Measurements from ENCODE around the gene SETD4. TPM values are rescaled to one million over a fixed set of nuclear protein-coding genes. Genes with fewer than 3 reads are reported as not detected.
A peak's percentile ranks its signal among the peaks of the same experiment; 100 is the strongest.
"Not testable (repeated sequence)": the region's sequence is repeated elsewhere in the genome, so short reads cannot be mapped to it uniquely, and the experiment has no call there.

The SETD4 gene
- total RNA-seq, 4 donors from 2014 or later = 27.6 to 41.1 (median 31.1) TPM

GRCh38 chr21:36104317-36105300, 44.3 kb upstream of the SETD4 start:
- Histone ChIP-seq H3K27me3 (no peaks in the 10 kb centered on the region), H3K27ac (peak overlapping the region in 1 of 4 donors; percentile 50), H3K9me3 (no peaks in the 10 kb centered on the region), H3K36me3 (no peaks in the 10 kb centered on the region), H3K4me3 (peak overlapping the region; percentile 1 to 45 (median 16)), H3K4me1 (peaks cover 0 to 23% (median 2%) of the 10 kb centered on the region in 4 donors)
- TF ChIP-seq POLR2A (IDR thresholded peaks at IDR 0.05) = no peak
- peak; percentile 42 to 61 (median 48) for TF ChIP-seq CTCF (IDR thresholded peaks at IDR 0.05)
- TF ChIP-seq EP300 (IDR thresholded peaks at IDR 0.05) = no peak
- WGBS, 2 donors = 23 to 32% methylated on average over 25 to 29 of the region's 29 CpGs
- peak; percentile 33 to 56 for DNase-seq (ENCODE audit: low spot score in 2 of 2)

GRCh38 chr21:36103434-36103833, 43.1 kb upstream of the SETD4 start:
- TF ChIP-seq POLR2A (IDR thresholded peaks at IDR 0.05) (no peak), CTCF (IDR thresholded peaks at IDR 0.05) (no peak), EP300 (IDR thresholded peaks at IDR 0.05) (no peak)

GRCh38 chr21:36100971-36101641, 40.8 kb upstream of the SETD4 start:
- no peak for DNase-seq (ENCODE audit: low spot score in 2 of 2)
- Histone ChIP-seq H3K27ac (no peak overlapping the region), H3K27me3 (no peaks in the 10 kb centered on the region), H3K36me3 (no peaks in the 10 kb centered on the region), H3K9me3 (no peaks in the 10 kb centered on the region), H3K4me1 (peaks cover 0 to 38% (median 6%) of the 10 kb centered on the region in 4 donors), H3K4me3 (no peak overlapping the region)
- 66 to 73% methylated on average over 6 of the region's 6 CpGs for WGBS, 2 donors
- no peak for TF ChIP-seq POLR2A (IDR thresholded peaks at IDR 0.05)
- TF ChIP-seq EP300 (IDR thresholded peaks at IDR 0.05) = no peak
- no peak for TF ChIP-seq CTCF (IDR thresholded peaks at IDR 0.05)

More at GRCh38 chr21:36103434-36103833, 43.1 kb upstream of the SETD4 start:
- Histone ChIP-seq H3K27ac (no peak overlapping the region), H3K4me3 (no peak overlapping the region), H3K36me3 (no peaks in the 10 kb centered on the region), H3K9me3 (no peaks in the 10 kb centered on the region), H3K27me3 (no peaks in the 10 kb centered on the region), H3K4me1 (peaks cover 0 to 23% (median 2%) of the 10 kb centered on the region in 4 donors)
- DNase-seq (ENCODE audit: low spot score in 2 of 2) = no peak

- 43 to 67% methylated on average over 12 to 13 of the region's 13 CpGs for WGBS, 2 donors
- not testable (repeated sequence) for H3K4me3 ChIP-seq; H3K9me3 ChIP-seq; H3K27ac ChIP-seq; H3K27me3 ChIP-seq; DNase-seq (ENCODE audit: low spot score in 2 of 2); H3K36me3 ChIP-seq
- peaks cover 0 to 25% (median 6%) of the 10 kb centered on the region in 4 donors for H3K4me1 ChIP-seq
Observed at GRCh38 chr21:36099695-36100211, 39.4 kb upstream of the SETD4 start.

- Histone ChIP-seq H3K4me1 (peaks cover 0 to 17% (median 4%) of the 10 kb centered on the region in 4 donors), H3K4me3 (no peak overlapping the region), H3K27me3 (no peaks in the 10 kb centered on the region), H3K27ac (no peak overlapping the region), H3K9me3 (no peaks in the 10 kb centered on the region), H3K36me3 (no peaks in the 10 kb centered on the region)
- no peak for DNase-seq (ENCODE audit: low spot score in 2 of 2)
- 92 to 99% methylated on average over 3 of the region's 3 CpGs for WGBS, 2 donors
- no peak for TF ChIP-seq CTCF (IDR thresholded peaks at IDR 0.05)
- no peak for TF ChIP-seq EP300 (IDR thresholded peaks at IDR 0.05)
- TF ChIP-seq POLR2A (IDR thresholded peaks at IDR 0.05) = no peak
Observed at GRCh38 chr21:36099000-36099399, 38.7 kb upstream of the SETD4 start.

Data from tibial nerve (tissue), 4 donors.